Endothelial cell of umbilical vein (primary cell): Measurements from ENCODE around the gene ARHGAP18. TPM values are rescaled to one million over a fixed set of nuclear protein-coding genes. Genes with fewer than 3 reads are reported as not detected.

ENCODE experiments used
- BruUV-seq: library from RNA; stranded (reverse); fragments of 400-500 nt; replicated peaks from 2 replicates; lab custom pipeline; 2021; lab: Mats Ljungman, UMichigan
- CTCF ChIA-PET: fragments of 300-600, 350-600 bp; sonication (Branson Sonifier 250); formaldehyde crosslinking; loops from one replicate; lab custom pipeline; 2021; ENCODE audit warnings: antibody characterized with exemption, inconsistent platforms; lab: Charles Lee
- POLR2A ChIA-PET: fragments of 300-600, 350-600 bp; sonication (Branson Sonifier 250); formaldehyde crosslinking; loops from one replicate; lab custom pipeline; 2021; ENCODE audit warnings: antibody characterized with exemption, inconsistent platforms; lab: Charles Lee
- DNase-seq: peaks from one replicate; pipeline ENCODE4 v3.0.0-alpha.2; 2011; ENCODE audit warnings: low read depth, low spot score
- FAIRE-seq: peaks from 2 replicates; lab custom pipeline; 2011; peaks lifted over from hg19 to GRCh38; lab: Jason Lieb, UNC
- H2AFZ ChIP-seq: 2 replicates; pipeline ENCODE4 v1.6.0; 2012; ENCODE audit warnings: low read depth, low read length, control low read depth, inconsistent platforms
- H3K27ac ChIP-seq: 2 replicates; pipeline ENCODE4 v1.5.1; 2011; ENCODE audit warnings: low read depth, mild to moderate bottlenecking, control low read depth, low read length, moderate library complexity; ENCODE audit not compliant: insufficient read depth
- H3K27me3 ChIP-seq, 2 experiments: 2 replicates each; pipeline versions ENCODE4 v1.6.0 to v1.6.1; 2011; ENCODE audit warnings: low read length in 2 of 2, mixed read lengths in 1 of 2; ENCODE audit not compliant: control insufficient read depth in 2 of 2, insufficient read depth in 2 of 2
- H3K36me3 ChIP-seq, 2 experiments: 2 replicates in 1 of 2; 3 replicates in 1 of 2; pipeline ENCODE4 v1.5.1; 2011; ENCODE audit warnings: low read length in 2 of 2, mild to moderate bottlenecking in 1 of 2, moderate library complexity in 1 of 2; ENCODE audit not compliant: control insufficient read depth in 2 of 2, insufficient read depth in 2 of 2; ENCODE audit errors: extremely low read depth in 1 of 2
- H3K4me1 ChIP-seq: 3 replicates; pipeline ENCODE4 v1.5.1; 2011; ENCODE audit warnings: mild to moderate bottlenecking, low read length; ENCODE audit not compliant: control insufficient read depth, insufficient read depth; ENCODE audit errors: extremely low read depth
- H3K4me2 ChIP-seq: 2 replicates; pipeline ENCODE4 v1.6.1; 2011; ENCODE audit warnings: low read length, control low read depth, mixed read lengths; ENCODE audit not compliant: insufficient read depth
- H3K4me3 ChIP-seq, 3 experiments: fragments of 200-600 bp in 1 of 3; sonication (generic), shearing (Covaris generic) in 1 of 3; replicated peaks in 1 of 3; 2 replicates each; pipeline ENCODE4 v1.5.1; 2011 to 2016; ENCODE audit warnings: control low read depth in 3 of 3, low read length in 3 of 3, mild to moderate bottlenecking in 2 of 3, inconsistent platforms in 1 of 3, low read depth in 1 of 3, moderate library complexity in 1 of 3; ENCODE audit not compliant: insufficient read depth in 1 of 3
- H3K79me2 ChIP-seq: 2 replicates; pipeline ENCODE4 v1.6.0; 2012; ENCODE audit warnings: low read length, inconsistent platforms; ENCODE audit not compliant: control insufficient read depth, insufficient read depth
- H3K9ac ChIP-seq: replicated peaks from 2 replicates; pipeline ENCODE3; 2011; ENCODE audit warnings: low read length, control low read depth; ENCODE audit not compliant: insufficient read depth; ENCODE audit errors: extremely low read depth
- H3K9me1 ChIP-seq: replicated peaks from 3 replicates; pipeline ENCODE4 v1.6.0; 2011; ENCODE audit warnings: mild to moderate bottlenecking, low read length; ENCODE audit not compliant: control insufficient read depth, insufficient read depth; ENCODE audit errors: extremely low read depth
- H3K9me3 ChIP-seq: replicated peaks from 2 replicates; pipeline ENCODE4 v1.5.1; 2012; ENCODE audit warnings: low read length, inconsistent platforms; ENCODE audit not compliant: control insufficient read depth, insufficient read depth
- H4K20me1 ChIP-seq: replicated peaks from 2 replicates; pipeline ENCODE3; 2011; ENCODE audit warnings: mild to moderate bottlenecking, low read length; ENCODE audit not compliant: control insufficient read depth, insufficient read depth; ENCODE audit errors: extremely low read depth
- CTCF ChIP-seq, 2 donors: IDR thresholded peaks; 1 replicate in 1 of 2; 2 replicates in 1 of 2; pipeline ENCODE4 v1.5.1; 2011; ENCODE audit warnings: low read length in 2 of 2, mild to moderate bottlenecking in 2 of 2, moderate library complexity in 2 of 2, control low read depth in 1 of 2, inconsistent platforms in 1 of 2, low read depth in 1 of 2; ENCODE audit not compliant: insufficient read depth in 1 of 2; ENCODE audit errors: extremely low read depth in 1 of 2
- MAX ChIP-seq: IDR thresholded peaks from 2 replicates; pipeline ENCODE4 v1.6.1; 2011; ENCODE audit not compliant: insufficient read depth, insufficient read length
- MYC ChIP-seq: IDR thresholded peaks from one replicate; pipeline ENCODE4 v1.6.1; 2011; ENCODE audit warnings: mild to moderate bottlenecking, low read depth, low read length
- dilution Hi-C: fragments of 300-500 bp; cut with MboI; formaldehyde crosslinking; loops from one replicate; pipeline ENCODE4 v1.15.0; 2019; ENCODE audit warnings: low sequenced_read_pairs; ENCODE audit not compliant: extremely low pct_ligation_motif_present
- intact Hi-C: fragments of 100-400 bp; cut with micrococcal nuclease; formaldehyde crosslinking; loops from one replicate; pipeline ENCODE4 v1.10.0; 2022
- polyA plus RNA-seq, 4 experiments: library from polyadenylated mRNA; depleted of rRNA in 3 of 4; stranded (reverse) in 3 of 4; unstranded in 1 of 4; fragments of >200 nt; gene quantifications; 2 replicates each; pipeline versions ENCODE4 v1.2.1 to v1.2.3, GENCODE V29; 2011 to 2012; ENCODE audit warnings: missing spikeins in 1 of 4
- total RNA-seq: library from RNA; stranded (reverse); gene quantifications from 2 replicates; pipeline ENCODE4 v1.2.3, GENCODE V29; 2021

The ARHGAP18 gene
- total and polyA plus RNA-seq, 2 donors (not counting 3 experiments of a cell fraction or from before 2014, with no cell fraction given) = 13.1 to 86.1 TPM

GRCh38 chr6:129603741-129604140 is 106.2 kb downstream of the ARHGAP18 start:
- Histone ChIP-seq H3K4me1 (peaks cover 2% of the 10 kb centered on the region), H3K79me2 (no peaks in the 10 kb centered on the region), H3K9me3 (no peaks in the 10 kb centered on the region), H4K20me1 (no peaks in the 10 kb centered on the region), H2AFZ (no peak overlapping the region), H3K9ac (no peak overlapping the region), H3K4me2 (no peak overlapping the region), H3K36me3 (peaks cover 6 to 32% of the 10 kb centered on the region in 2 experiments), H3K9me1 (no peaks in the 10 kb centered on the region), H3K27me3 (no peaks in the 10 kb centered on the region), H3K27ac (no peak overlapping the region), H3K4me3 (no peak overlapping the region)
- TF ChIP-seq CTCF (IDR thresholded peaks at IDR 0.05; ENCODE audit: extremely low read depth in 1 of 2, insufficient read depth in 1 of 2, low read depth in 1 of 2, low read length in 2 of 2) (no peak), MYC (no peak)
- FAIRE-seq (no peak), DNase-seq (no peak)
- CTCF ChIA-PET = interaction anchor here (1.0 to 3.4 kb wide), 5 partner anchors 32 to 417 kb away, joined by 3 to 10 read pairs (median 3); no protein-coding TSS in a partner anchor
- dilution Hi-C loops (no loop called here), intact Hi-C loops (no loop called here)
- no TSS peak for BruUV-seq
- POLR2A ChIA-PET = no interaction called here

- no peaks in the 10 kb centered on the region for H3K79me2 ChIP-seq
- intact Hi-C loops = no loop called here
- H3K9me1 ChIP-seq = no peaks in the 10 kb centered on the region
- H3K4me3 ChIP-seq = no peak overlapping the region
- dilution Hi-C loops = no loop called here
- TF ChIP-seq MAX = no peak
- DNase-seq (no peak), FAIRE-seq (no peak)
- ChIA-PET CTCF (interaction anchor here (0.7 to 5.8 kb wide), 4 partner anchors 100 to 420 kb away, joined by 3 to 46 read pairs (median 8); no protein-coding TSS in a partner anchor), POLR2A (no interaction called here)
- H3K27me3 ChIP-seq = no peaks in the 10 kb centered on the region
- no peaks in the 10 kb centered on the region for H4K20me1 ChIP-seq
- H3K4me2 ChIP-seq = no peak overlapping the region
- H3K27ac ChIP-seq = no peak overlapping the region
- BruUV-seq = no TSS peak
- peaks cover 6 to 24% of the 10 kb centered on the region in 2 experiments for H3K36me3 ChIP-seq
- H3K4me1 ChIP-seq = peaks cover 5% of the 10 kb centered on the region
- H3K9me3 ChIP-seq = no peaks in the 10 kb centered on the region
- no peak overlapping the region for H2AFZ ChIP-seq
- no peak overlapping the region for H3K9ac ChIP-seq
Observed at GRCh38 chr6:129601323-129601722, 108.7 kb downstream of the ARHGAP18 start.
